Stimulated activated CD8-positive, alpha-beta memory T cell treated with anti-CD3 and anti-CD28 coated beads, Interleukin-2, amount 100 ng/mL, for 1 hour (primary cell): ENCODE results near the gene GP1BB.
A peak's percentile ranks its signal among the peaks of the same experiment; 100 is the strongest.
"Not testable (repeated sequence)": the region's sequence is repeated elsewhere in the genome, so short reads cannot be mapped to it uniquely, and the experiment has no call there.

Source experiments
- DNase-seq, 2 donors: peaks; one replicate each; pipeline ENCODE4 v3.0.0-alpha.2; 2020; ENCODE audit warnings: low read depth in 2 of 2

Gene GP1BB

GRCh38 chr22:19714312-19715187, 8.8 kb upstream of the GP1BB start, which contains the start of gene SEPTIN5:
SEPTIN5 (plus strand) TSS chr22:19714503; CDS start chr22:19714589, 86 bp downstream.
- no peak for DNase-seq

- no peak for DNase-seq
Measured at GRCh38 chr22:19715188-19715930, 8.0 kb upstream of the GP1BB start.

DNA sequence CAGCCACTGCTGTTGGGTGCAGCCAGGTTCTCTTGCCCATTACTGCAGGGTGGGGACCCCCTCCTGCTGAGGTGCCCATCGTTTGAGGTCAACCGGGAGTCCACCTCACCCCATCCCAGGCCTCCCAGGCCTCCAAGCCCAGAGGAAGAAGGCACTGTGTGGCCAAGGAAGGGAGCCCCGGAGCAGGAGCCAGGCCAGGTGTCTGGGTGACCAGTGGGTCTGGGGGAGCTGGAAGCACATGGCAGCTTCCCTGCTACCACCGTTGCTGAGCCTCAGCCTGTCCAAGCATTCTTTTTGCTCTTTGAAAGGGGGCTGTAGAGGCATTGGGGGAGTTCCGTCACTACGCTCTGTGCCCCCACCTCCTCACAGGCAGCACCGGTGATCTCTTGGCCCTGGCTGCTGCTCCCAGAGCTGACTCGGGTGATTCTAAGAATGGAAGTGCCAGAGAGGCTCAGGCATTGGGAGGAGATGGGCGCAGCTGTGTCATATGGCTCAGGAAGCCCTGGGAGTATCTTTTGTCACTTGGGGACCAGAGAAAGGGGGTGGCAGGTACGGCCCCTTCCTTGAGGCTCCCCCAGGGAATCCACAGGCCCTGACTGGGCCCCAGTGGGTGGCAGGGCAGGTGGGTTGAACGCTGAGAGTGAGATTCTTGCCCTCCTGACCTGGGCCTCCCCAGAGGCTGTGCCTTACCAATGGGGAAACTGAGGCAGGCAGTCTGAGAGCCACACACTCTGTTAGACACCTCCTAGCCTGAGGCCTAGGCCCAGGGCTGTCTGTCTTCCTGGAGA, 7.1 kb upstream of the GP1BB start:
- DNase-seq: no peak

- no peak for DNase-seq
Measured at GRCh38 chr22:19716829-19717105, 6.6 kb upstream of the GP1BB start.

GRCh38 chr22:19717181-19717580, 6.2 kb upstream of the GP1BB start:
- no peak for DNase-seq

DNA sequence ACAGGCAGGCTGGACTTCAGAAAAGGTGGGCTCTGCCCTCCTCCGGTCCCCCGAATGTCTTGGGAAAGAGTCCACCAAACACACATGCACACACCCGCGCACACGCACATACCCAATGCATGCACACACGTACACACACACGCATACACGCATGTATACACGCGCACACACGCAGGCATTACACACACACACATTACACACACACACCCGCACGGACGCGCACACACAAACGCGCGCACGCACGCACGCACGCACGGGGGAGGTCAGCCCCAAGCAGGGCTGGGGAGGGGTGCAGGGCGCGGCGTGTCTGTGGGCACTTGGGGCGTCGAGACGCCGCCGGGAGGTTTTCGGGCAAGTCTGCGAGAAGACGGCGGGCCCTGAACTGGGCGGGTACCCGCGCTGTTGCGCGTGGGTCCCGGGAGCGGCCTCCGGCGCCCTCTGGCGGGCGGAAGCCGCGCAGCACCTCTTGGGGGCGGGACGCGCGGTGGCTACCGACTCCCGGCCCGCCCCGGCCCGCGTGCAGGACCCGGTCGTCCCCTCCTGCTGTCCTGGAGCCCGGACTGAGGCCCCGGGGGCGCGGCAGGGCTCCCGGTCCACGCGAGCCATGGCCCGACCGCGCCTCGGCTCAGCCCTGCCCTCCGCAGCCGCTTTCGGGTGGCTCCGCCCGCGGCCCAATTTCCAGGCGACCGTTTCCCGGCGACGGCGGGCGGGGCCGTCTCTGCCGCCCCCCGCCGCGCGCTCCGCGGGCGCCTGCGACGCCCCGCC, 5.5 kb upstream of the GP1BB start:
- DNase-seq: peak; percentile 54 to 63

DNA sequence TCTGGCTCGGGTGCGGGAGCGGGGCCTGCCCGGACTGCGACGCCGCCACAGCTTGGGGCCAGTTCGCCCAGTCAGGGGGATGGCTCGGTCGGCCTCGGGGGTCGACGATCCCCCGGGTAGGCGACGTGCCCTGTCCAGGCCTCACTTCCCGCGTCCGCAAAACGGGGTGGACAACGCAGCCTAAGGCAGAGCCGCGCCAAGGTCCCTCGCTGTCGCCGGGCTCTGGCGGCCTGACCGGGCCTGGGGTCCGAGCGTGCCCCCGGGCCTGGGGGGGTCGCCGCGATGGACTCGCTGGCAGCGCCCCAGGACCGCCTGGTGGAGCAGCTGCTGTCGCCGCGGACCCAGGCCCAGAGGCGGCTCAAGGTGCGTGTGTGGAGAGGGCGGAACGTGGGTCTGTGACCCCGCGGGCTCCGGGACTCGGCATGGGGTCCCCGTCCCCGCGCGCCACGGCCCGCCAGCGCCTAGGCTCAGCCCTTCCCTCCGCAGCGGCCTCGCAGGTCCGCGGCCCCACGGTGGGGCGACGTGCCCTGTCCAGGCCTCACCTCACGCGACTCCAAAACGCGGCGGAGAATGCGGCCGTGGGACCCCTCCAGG, 4.8 kb upstream of the GP1BB start:
- DNase-seq: no peak

DNA sequence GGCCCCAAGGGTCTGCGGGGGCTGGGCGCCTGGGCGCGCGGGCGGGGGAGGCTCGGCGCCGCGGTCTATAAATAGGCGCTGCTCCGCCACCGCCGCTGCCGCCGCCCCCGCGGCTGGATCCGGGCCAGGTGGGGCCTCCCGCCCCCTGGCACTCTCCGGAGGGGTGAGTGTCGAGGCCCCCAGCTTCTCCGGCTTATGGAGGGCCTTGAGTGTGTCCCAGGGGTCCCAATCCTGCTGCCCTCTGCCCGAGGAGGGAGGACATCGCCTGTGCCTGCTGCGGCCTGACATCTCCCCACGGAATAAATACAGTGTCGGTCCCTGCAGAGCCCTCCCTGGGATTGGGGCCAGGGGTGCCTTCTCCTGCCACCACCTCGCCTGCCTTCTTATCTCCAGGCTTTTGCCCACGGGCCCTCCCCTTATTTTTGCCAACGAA, 4.3 kb upstream of the GP1BB start:
- no peak for DNase-seq

- no peak for DNase-seq
Measured at GRCh38 chr22:19719488-19720021, 3.8 kb upstream of the GP1BB start.

GRCh38 chr22:19720150-19720827, 3.0 kb upstream of the GP1BB start:
- DNase-seq: no peak

GRCh38 chr22:19720999-19721329, 2.4 kb upstream of the GP1BB start:
- DNase-seq: no peak

DNA sequence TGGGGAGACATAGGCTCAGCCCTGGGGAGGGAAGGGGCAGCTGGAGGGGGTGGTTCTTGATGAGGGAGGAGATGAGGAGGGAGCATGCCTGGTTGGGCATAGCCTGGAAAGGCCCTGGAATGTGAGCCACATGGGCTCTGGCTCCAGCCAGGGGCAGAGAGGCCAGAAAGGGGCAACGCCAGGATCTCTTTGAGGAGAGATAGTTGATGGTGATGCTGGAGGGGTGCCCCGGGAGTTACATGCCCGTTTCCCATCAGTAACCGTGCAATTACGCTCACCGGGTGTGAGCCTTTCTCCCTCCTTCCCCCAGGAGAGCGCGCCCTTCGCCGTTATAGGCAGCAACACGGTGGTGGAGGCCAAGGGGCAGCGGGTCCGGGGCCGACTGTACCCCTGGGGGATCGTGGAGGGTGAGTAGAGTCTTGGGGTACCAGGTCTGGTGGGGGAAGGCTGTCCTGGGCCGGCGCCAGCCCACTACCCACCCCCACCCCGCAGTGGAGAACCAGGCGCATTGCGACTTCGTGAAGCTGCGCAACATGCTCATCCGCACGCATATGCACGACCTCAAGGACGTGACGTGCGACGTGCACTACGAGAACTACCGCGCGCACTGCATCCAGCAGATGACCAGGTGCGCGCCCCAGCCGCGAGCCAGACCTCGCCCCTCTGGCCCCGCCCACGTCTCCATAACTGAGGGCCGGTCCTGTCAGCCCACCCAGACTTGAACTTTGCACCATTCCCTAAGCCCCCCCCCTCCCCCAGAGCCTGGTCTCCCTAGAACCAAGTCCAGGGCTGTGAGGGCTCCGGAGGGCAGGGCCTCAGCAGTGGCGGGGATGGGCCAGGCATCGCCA, 1.8 kb upstream of the GP1BB start:
- no peak for DNase-seq

DNA sequence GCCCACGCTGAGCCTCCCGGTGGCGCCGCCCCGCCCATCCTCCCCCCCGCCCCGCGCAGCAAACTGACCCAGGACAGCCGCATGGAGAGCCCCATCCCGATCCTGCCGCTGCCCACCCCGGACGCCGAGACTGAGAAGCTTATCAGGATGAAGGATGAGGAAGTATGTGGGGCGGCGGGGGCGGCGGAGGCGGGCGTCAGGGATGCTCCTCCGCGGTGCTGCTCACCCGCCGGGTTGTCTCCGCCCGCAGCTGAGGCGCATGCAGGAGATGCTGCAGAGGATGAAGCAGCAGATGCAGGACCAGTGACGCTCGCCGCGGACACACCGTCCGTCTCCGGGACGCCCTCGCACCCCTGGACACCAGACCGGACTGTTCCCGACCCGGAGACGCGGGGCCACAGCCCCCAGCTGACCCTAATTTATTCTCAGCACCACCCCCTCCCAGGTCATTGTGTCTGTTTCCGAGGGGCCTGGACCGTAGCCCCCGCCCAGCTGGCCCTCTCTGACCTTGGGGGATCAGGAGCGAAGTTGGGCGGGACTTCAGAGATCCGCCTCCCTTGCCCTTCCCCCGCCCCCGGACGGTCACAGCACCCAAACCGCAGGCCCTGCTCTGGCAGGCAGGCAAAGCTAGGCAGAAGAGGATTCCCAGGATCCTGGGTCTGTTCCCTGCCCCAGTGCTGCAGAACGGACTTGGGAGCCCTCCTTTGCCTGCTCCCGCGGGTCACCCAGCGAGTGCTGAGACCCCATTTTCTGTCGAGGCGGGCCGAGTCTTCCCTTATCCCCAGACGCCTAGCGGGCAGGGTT, 959 bp upstream of the GP1BB start:
- no peak for DNase-seq

DNA sequence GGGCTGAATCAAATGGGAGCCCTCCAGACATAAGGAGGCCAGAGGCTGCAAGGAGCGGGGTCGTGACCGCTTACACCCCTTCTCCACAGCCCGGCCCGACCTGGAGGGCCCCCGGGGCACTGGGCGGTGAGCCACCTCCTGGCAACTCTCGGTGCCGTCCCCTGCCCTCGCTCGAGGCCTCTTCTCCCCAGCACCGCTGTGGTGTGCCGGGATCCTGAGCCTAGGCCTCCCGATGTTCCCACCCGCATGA, 432 bp upstream of the GP1BB start:
- DNase-seq: no peak

- no peak for DNase-seq
Measured at GRCh38 chr22:19723983-19724827, 866 bp downstream of the GP1BB start.

DNA sequence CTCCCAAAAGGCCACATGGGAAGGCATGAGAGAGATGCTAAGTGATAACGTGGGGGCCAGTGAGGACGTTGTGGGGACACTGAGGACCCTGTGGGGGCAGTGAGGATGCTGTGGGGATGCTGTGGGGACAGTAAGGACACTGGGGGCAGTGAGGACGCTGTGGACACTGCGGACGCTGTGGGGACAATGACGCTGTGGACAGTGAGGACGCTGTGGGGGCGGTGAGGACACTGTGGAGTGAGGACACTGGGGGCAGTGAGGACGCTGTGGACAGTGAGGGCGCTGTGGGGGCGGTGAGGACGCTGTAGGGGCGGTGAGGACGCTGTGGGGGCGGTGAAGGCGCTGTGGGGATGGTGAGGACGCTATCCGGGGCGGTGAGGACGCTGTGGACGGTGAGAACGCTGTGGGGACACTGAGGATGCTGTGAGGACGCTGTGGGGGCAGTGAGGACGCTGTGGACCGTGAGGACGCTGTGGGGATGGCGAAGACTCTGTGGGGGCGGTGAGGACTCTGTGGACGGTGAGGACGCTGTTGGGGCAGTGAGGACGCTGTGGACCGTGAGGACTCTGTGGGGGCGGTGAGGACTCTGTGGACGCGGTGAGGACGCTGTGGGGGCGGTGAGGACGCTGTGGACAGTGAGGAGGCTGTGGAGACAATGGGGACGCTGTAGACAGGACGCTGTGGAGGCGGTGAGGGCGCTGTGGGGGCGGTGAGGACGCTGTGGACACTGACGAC, 1.8 kb downstream of the GP1BB start:
- DNase-seq: no peak

- not testable (repeated sequence) for DNase-seq
Measured at GRCh38 chr22:19726064-19726788, 2.9 kb downstream of the GP1BB start.
